ENCODE measurements around the gene BRPF1.

The BRPF1 gene

DNA sequence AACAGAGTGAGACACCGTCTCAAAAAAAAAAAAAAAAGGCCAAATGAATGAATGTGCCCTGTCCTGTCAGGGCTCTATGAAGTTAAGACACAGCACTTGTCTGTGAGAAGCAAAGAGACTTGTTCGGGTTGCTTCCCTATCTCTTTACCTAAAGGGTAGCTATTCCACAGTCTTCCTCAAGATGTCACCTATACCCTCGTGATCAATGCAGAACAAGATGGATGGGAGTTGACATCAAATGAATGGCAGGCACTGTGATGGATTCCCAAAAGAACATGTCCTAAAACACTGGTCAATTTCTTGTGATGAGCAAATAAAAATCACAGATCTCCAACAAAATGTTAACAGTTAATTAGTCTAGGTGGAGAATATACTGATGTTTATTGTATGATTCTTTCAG, 51.2 kb downstream of the BRPF1 start:
- Histone ChIP-seq H3K27me3 (ENCODE audit: insufficient read depth, low read length) (no peaks in the 10 kb centered on the region), H3K9me3 (ENCODE audit: low read length) (no peaks in the 10 kb centered on the region), H2AFZ (ENCODE audit: low read depth, low read length) (no peak overlapping the region), H3K4me3 (ENCODE audit: low read length) (no peak overlapping the region), H3K4me1 (ENCODE audit: insufficient read depth, low read length) (no peaks in the 10 kb centered on the region), H3K36me3 (ENCODE audit: insufficient read depth, low read length) (peaks cover 61% of the 10 kb centered on the region)

- Histone ChIP-seq H3K27me3 (ENCODE audit: insufficient read depth, low read length) (no peaks in the 10 kb centered on the region), H2AFZ (ENCODE audit: low read depth, low read length) (no peak overlapping the region), H3K4me3 (ENCODE audit: low read length) (no peak overlapping the region), H3K4me1 (ENCODE audit: insufficient read depth, low read length) (no peaks in the 10 kb centered on the region), H3K36me3 (ENCODE audit: insufficient read depth, low read length) (peaks cover 63% of the 10 kb centered on the region), H3K9me3 (ENCODE audit: low read length) (no peaks in the 10 kb centered on the region)
Observed at GRCh38 chr3:9783954-9784353, 52.4 kb downstream of the BRPF1 start.

- H3K4me3 ChIP-seq (ENCODE audit: low read length), result no peak overlapping the region
- H3K4me1 ChIP-seq (ENCODE audit: insufficient read depth, low read length), result no peaks in the 10 kb centered on the region
- H3K9me3 ChIP-seq (ENCODE audit: low read length), result no peaks in the 10 kb centered on the region
- H3K27me3 ChIP-seq (ENCODE audit: insufficient read depth, low read length), result no peaks in the 10 kb centered on the region
- H2AFZ ChIP-seq (ENCODE audit: low read depth, low read length), result no peak overlapping the region
- H3K36me3 ChIP-seq (ENCODE audit: insufficient read depth, low read length), result peaks cover 71% of the 10 kb centered on the region
Observed at GRCh38 chr3:9784965-9785364, 53.4 kb downstream of the BRPF1 start.

DNA sequence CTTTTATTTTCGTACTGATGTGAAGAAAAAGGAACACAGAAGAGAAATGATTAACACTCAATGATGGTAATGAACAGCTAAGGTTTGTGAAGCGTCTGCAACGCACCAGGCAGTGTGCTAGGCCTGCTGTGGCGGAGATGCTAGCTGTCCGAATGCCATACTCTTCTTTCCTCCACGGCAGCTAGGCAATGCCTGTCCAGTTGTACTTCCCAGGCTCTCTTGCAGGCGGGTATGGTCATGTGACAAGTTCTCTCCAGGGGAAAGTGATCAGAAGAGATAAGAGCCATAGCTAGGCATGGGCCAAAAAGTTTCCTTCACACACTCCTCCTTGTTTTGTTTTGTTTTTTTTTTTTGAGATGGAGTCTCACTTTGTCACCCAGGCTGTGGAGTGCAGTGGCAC, 54.1 kb downstream of the BRPF1 start:
- H3K36me3 ChIP-seq (ENCODE audit: insufficient read depth, low read length), result peaks cover 71% of the 10 kb centered on the region
- no peak overlapping the region for H3K4me3 ChIP-seq (ENCODE audit: low read length)
- no peaks in the 10 kb centered on the region for H3K27me3 ChIP-seq (ENCODE audit: insufficient read depth, low read length)
- no peaks in the 10 kb centered on the region for H3K9me3 ChIP-seq (ENCODE audit: low read length)
- no peaks in the 10 kb centered on the region for H3K4me1 ChIP-seq (ENCODE audit: insufficient read depth, low read length)
- no peak overlapping the region for H2AFZ ChIP-seq (ENCODE audit: low read depth, low read length)

DNA sequence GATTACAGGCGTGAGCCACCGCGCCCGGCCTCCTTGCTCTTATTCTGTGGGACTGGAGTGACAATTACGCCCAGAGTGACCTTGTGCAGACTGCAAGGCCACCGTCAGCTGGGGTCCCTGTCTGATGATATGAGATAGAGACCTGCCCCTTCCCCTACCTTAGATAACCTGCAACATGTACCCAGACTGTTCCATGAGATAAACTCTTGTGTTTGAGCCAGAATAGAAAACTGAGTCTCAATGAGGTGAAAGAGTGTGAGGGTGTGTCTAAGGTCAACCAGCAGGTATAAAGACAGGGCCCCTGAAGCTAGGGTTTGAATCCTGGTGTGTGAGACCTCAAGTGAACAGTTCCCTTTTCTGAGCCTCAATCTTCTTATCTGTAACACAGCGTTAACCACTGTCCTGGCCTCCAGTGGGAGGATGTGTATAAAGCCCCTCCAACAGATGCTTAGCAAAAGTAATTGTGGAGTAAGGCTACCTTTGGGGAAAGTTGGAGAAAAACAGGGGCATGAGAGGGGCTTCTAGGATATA, 54.7 kb downstream of the BRPF1 start:
- peaks cover 75% of the 10 kb centered on the region for H3K36me3 ChIP-seq (ENCODE audit: insufficient read depth, low read length)

GRCh38 chr3:9786825-9787669, 55.5 kb downstream of the BRPF1 start:
- Histone ChIP-seq H3K4me1 (ENCODE audit: insufficient read depth, low read length) (peaks cover 6% of the 10 kb centered on the region), H3K4me3 (ENCODE audit: low read length) (no peak overlapping the region), H3K36me3 (ENCODE audit: insufficient read depth, low read length) (peaks cover 68% of the 10 kb centered on the region), H3K9me3 (ENCODE audit: low read length) (no peaks in the 10 kb centered on the region), H3K27me3 (ENCODE audit: insufficient read depth, low read length) (no peaks in the 10 kb centered on the region), H2AFZ (ENCODE audit: low read depth, low read length) (no peak overlapping the region)

More for the DNA sequence above, 54.7 kb downstream of the BRPF1 start:
- Histone ChIP-seq H2AFZ (ENCODE audit: low read depth, low read length) (no peak overlapping the region), H3K4me3 (ENCODE audit: low read length) (no peak overlapping the region), H3K9me3 (ENCODE audit: low read length) (no peaks in the 10 kb centered on the region), H3K4me1 (ENCODE audit: insufficient read depth, low read length) (no peaks in the 10 kb centered on the region), H3K27me3 (ENCODE audit: insufficient read depth, low read length) (no peaks in the 10 kb centered on the region)

- Histone ChIP-seq H2AFZ (ENCODE audit: low read depth, low read length) (no peak overlapping the region), H3K27me3 (ENCODE audit: insufficient read depth, low read length) (no peaks in the 10 kb centered on the region), H3K9me3 (ENCODE audit: low read length) (no peaks in the 10 kb centered on the region), H3K36me3 (ENCODE audit: insufficient read depth, low read length) (peaks cover 61% of the 10 kb centered on the region), H3K4me3 (ENCODE audit: low read length) (no peak overlapping the region), H3K4me1 (ENCODE audit: insufficient read depth, low read length) (peaks cover 7% of the 10 kb centered on the region)
Observed at GRCh38 chr3:9787714-9788113, 56.2 kb downstream of the BRPF1 start.

DNA sequence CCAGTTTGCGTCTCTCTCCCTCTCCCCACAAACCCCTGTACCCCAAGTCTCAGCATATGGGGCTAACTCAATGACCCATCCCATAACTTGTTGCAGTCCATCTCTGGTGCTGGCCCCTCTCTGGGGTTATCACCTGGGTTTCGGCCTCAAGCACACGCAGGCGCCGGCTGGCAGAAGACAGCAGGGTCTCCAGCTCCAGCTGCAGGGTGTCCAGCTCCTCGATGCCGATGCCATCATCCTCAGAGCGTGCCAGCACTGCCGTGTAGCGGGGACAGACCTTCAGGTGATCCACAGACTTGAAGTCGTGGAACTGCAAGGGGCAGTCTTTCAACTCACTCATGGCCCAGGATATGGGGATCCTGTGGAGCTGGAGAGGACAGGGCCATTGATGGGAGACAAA, 59.6 kb downstream of the BRPF1 start:
- H3K4me1 ChIP-seq (ENCODE audit: insufficient read depth, low read length), result peaks cover 15% of the 10 kb centered on the region
- peaks cover 50% of the 10 kb centered on the region for H3K36me3 ChIP-seq (ENCODE audit: insufficient read depth, low read length)

GRCh38 chr3:9791790-9792404, 60.4 kb downstream of the BRPF1 start:
- H3K36me3 ChIP-seq (ENCODE audit: insufficient read depth, low read length), result peaks cover 43% of the 10 kb centered on the region

More for the DNA sequence above, 59.6 kb downstream of the BRPF1 start:
- H3K27me3 ChIP-seq (ENCODE audit: insufficient read depth, low read length), result no peaks in the 10 kb centered on the region
- H3K9me3 ChIP-seq (ENCODE audit: low read length), result no peaks in the 10 kb centered on the region
- no peak overlapping the region for H3K4me3 ChIP-seq (ENCODE audit: low read length)
- H2AFZ ChIP-seq (ENCODE audit: low read depth, low read length), result no peak overlapping the region

GRCh38 chr3:9792405-9793160, 61.0 kb downstream of the BRPF1 start, which contains the start of the genes ARPC4 and TADA3:
Gene ARPC4, plus strand, starts transcription at chr3:9793082. Its CDS starts 40 bp downstream, at chr3:9793122.
Gene TADA3, minus strand, starts transcription at chr3:9792473. Its CDS starts 1,007 bp downstream, at chr3:9791466.
- Histone ChIP-seq H3K27me3 (ENCODE audit: insufficient read depth, low read length) (no peaks in the 10 kb centered on the region), H3K36me3 (ENCODE audit: insufficient read depth, low read length) (peaks cover 43% of the 10 kb centered on the region), H2AFZ (ENCODE audit: low read depth, low read length) (peak within 1 kb of the TSS; percentile 50), H3K9me3 (ENCODE audit: low read length) (no peaks in the 10 kb centered on the region), H3K4me1 (ENCODE audit: insufficient read depth, low read length) (peaks cover 15% of the 10 kb centered on the region), H3K4me3 (ENCODE audit: low read length) (peak within 1 kb of the TSS; percentile 95)

More at GRCh38 chr3:9791790-9792404, 60.4 kb downstream of the BRPF1 start:
- no peaks in the 10 kb centered on the region for H3K9me3 ChIP-seq (ENCODE audit: low read length)
- H2AFZ ChIP-seq (ENCODE audit: low read depth, low read length), result peak overlapping the region; percentile 50
- peaks cover 15% of the 10 kb centered on the region for H3K4me1 ChIP-seq (ENCODE audit: insufficient read depth, low read length)
- peak overlapping the region; percentile 95 for H3K4me3 ChIP-seq (ENCODE audit: low read length)
- no peaks in the 10 kb centered on the region for H3K27me3 ChIP-seq (ENCODE audit: insufficient read depth, low read length)

DNA sequence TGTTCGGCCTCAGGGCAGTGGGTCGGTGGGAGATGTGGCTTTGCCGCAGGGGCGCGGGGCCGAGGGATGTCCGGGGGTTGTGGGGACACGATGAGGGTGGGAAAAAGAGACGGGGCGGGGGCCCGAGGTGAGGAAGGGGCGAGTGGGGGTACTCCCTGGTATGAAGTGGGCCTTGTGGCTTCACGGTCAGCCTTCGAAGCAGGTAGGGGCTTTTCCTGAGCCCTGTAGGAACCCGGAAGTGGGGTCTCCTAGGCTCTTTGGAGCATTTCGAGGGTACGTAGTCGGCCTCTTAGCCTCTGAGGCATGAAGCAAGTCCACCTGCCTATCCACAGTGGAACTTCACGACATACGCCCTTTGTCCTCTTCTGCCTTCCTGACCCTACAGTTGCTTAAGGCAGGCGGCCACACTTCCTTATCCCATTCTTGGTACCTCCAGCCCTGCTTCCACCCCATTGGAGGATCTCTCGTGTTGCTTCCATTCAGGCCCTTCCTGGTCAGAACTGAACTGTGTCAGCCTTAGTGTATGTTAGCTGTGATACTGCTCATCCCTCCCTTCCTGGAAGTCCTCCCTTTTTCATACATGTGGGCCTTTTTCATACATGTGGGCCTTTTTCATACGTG, 61.7 kb downstream of the BRPF1 start:
- Histone ChIP-seq H2AFZ (ENCODE audit: low read depth, low read length) (no peak overlapping the region), H3K9me3 (ENCODE audit: low read length) (no peaks in the 10 kb centered on the region), H3K4me3 (ENCODE audit: low read length) (peak overlapping the region; percentile 95), H3K27me3 (ENCODE audit: insufficient read depth, low read length) (no peaks in the 10 kb centered on the region), H3K4me1 (ENCODE audit: insufficient read depth, low read length) (peaks cover 15% of the 10 kb centered on the region), H3K36me3 (ENCODE audit: insufficient read depth, low read length) (peaks cover 46% of the 10 kb centered on the region)

- Histone ChIP-seq H3K4me1 (ENCODE audit: insufficient read depth, low read length) (peaks cover 15% of the 10 kb centered on the region), H3K36me3 (ENCODE audit: insufficient read depth, low read length) (peaks cover 50% of the 10 kb centered on the region), H2AFZ (ENCODE audit: low read depth, low read length) (no peak overlapping the region), H3K4me3 (ENCODE audit: low read length) (no peak overlapping the region), H3K27me3 (ENCODE audit: insufficient read depth, low read length) (no peaks in the 10 kb centered on the region), H3K9me3 (ENCODE audit: low read length) (no peaks in the 10 kb centered on the region)
Observed at GRCh38 chr3:9794400-9794799, 62.9 kb downstream of the BRPF1 start.

Measured in neuron (in vitro differentiated cells).